Right hindlimb (tissue), 1 donor: ENCODE data around the gene MED13L.
"Not testable (repeated sequence)": the region's sequence is repeated elsewhere in the genome, so short reads cannot be mapped to it uniquely, and the experiment has no call there.

ENCODE experiments used
- DNase-seq: peaks from one replicate; pipeline ENCODE4 v3.0.0-alpha.2; 2018

Gene MED13L

GRCh38 chr12:116303066-116303465 is 25.6 kb upstream of the MED13L start:
- no peak for DNase-seq

- no peak for DNase-seq
Measured at GRCh38 chr12:116302166-116303058, 24.9 kb upstream of the MED13L start.

DNA sequence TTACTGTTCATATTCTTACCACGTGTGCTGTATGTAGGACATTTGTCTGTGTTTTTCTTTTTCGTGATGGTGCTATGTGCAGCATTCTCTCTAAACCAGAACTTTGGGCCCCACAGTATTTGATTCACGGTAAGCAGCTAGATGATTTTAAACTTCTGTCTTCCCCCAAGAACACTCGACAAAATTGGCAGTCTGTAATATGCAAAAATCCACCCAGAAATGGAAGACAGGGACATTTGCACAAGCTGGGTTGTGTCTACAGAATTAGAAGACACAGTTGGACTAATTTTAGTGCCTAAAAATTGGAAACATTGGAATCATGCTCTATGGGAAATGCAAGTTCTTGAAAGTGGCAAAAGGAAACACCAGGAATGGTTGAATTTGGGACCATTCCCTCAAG is 24.1 kb upstream of the MED13L start:
- DNase-seq = no peak

DNA sequence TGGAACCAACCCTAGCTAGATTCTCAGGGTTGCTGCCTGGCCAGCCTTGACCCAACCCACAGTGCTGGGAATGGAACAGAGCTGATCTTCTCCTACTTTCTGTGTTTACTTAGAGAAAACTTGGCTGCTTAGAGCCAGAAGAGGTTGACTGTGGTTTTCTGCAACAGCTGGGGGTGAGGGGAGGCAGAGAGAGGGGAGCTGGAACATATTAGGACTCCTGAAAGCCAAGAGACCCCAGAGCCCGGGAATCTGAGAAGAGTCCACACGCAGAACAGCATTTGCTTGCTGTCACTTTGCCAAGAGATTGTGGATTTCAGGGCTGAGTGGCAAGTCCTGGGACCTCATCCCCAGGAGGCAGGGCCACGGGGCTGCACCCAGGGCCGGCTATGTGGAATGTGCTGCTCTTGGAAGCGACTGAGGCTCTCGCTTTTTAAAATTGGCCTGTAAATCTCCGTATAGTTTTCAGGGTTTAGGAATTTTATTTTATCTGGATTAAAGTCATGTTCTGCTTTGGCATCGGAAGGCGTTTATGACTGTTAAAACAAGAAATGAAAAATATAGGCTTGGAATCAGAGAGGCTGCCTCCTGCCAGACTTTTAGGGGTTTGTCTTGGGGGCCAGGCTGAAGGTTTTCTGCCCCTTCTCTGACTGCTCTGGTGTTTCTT is 22.3 kb upstream of the MED13L start:
- peak; percentile 82 for DNase-seq

DNA sequence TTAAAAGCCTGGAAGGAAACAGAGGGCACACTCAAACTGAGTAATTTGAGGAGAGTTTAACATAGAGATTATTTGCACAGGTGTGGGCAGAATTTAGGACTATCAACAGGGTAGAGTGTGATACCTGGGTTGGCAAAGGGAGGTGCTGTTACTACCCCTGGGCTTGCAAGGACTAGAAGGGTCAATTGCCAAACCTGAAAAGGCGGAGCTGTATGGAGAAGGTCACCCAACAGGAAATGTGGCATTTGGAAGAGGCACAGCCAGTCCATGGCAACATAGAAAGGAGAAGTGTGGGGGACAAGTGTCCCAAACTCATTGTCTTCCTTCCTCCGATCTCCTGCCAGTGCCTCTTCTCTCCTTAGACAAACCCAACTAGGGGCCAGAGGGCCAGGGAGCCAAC is 21.6 kb upstream of the MED13L start:
- DNase-seq = no peak

DNA sequence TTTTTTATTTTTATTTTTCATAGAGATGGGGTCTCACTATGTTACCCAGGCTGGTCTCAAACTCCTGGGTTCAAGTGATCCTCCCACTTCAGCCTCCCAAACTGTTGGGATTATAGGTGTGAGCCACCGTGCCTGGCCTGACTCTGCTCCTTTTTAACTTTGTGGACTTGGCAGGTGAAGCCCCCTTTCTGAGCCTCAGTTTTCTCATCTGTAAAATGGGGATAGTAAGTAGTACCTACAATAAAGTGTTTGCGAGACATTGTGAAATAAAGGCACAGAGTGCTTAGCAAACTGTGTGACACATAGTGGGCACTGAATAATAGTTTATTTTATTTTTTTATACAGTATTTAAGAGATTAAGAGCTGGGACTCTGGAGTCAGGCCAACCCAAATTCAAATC is 21.1 kb upstream of the MED13L start:
- DNase-seq = no peak

DNA sequence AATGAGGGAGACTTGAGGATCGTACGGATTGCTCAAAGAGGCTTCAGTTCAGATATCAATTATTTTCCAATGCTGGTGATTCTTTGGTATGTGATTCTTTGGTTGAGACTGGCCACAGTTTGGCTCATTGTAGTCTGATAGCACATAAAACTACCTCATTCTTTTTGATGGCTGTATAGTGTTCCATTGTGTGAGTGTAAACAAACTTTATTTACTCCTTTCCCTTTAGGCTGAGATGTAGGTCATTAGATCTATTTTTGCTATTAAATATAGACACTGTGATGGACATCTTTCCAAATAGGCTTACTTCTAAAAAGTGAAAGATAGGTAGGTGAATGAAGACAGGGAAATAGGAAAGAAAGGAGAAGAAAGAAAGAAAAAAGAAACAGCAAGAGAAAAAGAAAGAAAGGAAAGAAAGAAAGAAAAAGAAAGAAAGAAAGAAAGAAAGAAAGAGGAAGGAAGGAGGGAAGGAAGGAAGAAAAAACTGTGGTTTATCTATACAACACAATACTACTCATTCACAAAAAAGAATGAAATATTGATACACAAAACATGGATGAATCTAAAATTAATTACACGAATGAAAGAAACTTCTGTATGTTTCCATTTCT is 19.8 kb upstream of the MED13L start:
- DNase-seq = no peak

GRCh38 chr12:116295327-116296263 is 18.1 kb upstream of the MED13L start:
- DNase-seq = no peak

- DNase-seq = no peak
Measured at GRCh38 chr12:116294454-116295165, 17.1 kb upstream of the MED13L start.

- DNase-seq = no peak
Measured at GRCh38 chr12:116293687-116294453, 16.4 kb upstream of the MED13L start.

DNA sequence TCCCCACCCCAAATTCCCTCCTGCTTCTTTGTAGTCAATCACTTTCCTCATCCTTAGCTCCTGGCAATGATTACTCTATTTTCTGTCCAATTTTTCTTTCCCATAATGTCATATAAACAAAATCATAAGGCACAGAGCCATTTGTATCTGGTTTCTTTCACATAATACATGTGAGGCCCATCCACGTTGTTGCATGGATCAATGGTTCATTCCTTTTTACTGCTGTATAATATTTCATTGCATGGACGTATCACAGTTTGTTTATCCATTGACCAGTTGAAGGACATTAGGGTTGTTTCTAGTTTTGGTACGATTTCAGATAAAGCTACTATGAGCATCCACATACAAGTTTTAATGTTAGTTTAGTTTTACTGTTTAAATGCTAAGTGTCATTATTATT is 13.7 kb upstream of the MED13L start:
- DNase-seq = no peak

DNA sequence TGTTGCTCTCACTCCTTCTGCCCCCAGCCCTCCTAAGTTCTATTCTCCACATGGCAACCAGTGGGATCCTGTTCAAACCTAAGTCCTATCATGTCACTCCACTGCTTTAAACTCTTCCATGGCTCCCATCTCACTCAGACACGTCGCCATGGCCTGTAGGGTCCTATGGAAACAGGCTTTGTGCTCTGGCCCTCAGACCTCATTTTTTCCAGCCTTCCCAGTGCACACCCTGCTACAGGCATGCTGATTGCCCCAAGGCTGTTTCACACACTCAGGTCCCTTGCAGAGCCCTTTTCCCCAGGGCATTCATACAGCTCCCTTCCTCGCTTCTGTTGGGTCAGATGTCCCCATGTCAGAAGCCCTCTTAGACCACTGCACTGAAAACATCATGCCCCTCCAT is 11.2 kb upstream of the MED13L start:
- no peak for DNase-seq

- DNase-seq = no peak
Measured at GRCh38 chr12:116287842-116288301, 10.4 kb upstream of the MED13L start.

GRCh38 chr12:116284396-116284795 is 6.9 kb upstream of the MED13L start:
- DNase-seq = no peak

- not testable (repeated sequence) for DNase-seq
Measured at GRCh38 chr12:116283881-116284280, 6.4 kb upstream of the MED13L start.

GRCh38 chr12:116282371-116283286 is 5.1 kb upstream of the MED13L start:
- DNase-seq = no peak

- DNase-seq = no peak
Measured at GRCh38 chr12:116280595-116281290, 3.2 kb upstream of the MED13L start.

DNA sequence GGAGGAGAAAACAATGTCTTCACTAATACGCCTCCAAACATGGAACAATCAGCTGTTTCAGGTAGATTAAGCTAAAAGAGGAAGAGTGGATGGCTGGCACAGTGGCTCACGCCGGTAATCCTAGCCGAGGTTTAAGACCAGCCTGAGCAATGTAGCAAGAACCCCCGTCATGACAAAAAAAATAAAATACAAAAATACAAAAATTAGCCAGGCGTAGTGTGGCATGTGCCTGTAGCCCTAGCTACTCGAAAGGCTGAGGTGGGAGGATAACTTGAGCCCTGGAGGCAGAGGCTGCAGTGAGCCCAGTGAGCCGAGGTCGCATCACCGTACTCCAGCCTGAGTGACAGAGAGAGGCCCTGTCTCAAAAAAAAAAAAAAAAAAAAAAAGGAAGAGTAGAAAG is 1.2 kb upstream of the MED13L start:
- no peak for DNase-seq

- DNase-seq = no peak
Measured at GRCh38 chr12:116278279-116278626, 760 bp upstream of the MED13L start.
